Right lobe of liver (tissue), 6 donors: ENCODE data around the gene NME3. TPM values are rescaled to one million over a fixed set of nuclear protein-coding genes. Genes with fewer than 3 reads are reported as not detected.
A peak's percentile ranks its signal among the peaks of the same experiment; 100 is the strongest.

Experiments
- ATAC-seq, 4 donors: fragments of 200-7000 bp; cut with Tn5 transposase; one replicate each; pipeline ENCODE4 v1.9.1; 2020; ENCODE audit warnings: mild to moderate bottlenecking in 4 of 4, moderate library complexity in 4 of 4
- DNase-seq, 3 donors: peaks; one replicate each; pipeline ENCODE4 v3.0.0-alpha.2; 2020
- H3K27ac ChIP-seq, 3 donors: fragments of 200-600 bp; one replicate each; pipeline ENCODE4 v1.8.0; 2022
- H3K27me3 ChIP-seq, 2 donors: fragments of 200-600 bp; one replicate each; pipeline ENCODE4 v1.8.0; 2022
- H3K36me3 ChIP-seq, 4 donors: fragments of 200-600 bp; sonication (generic) in 1 of 4; one replicate each; pipeline versions ENCODE4 v1.5.1 to v1.8.0; 2017 to 2022; ENCODE audit warnings: control low read depth in 1 of 4
- H3K4me1 ChIP-seq, 4 donors: fragments of 200-600 bp; sonication (generic) in 1 of 4; one replicate each; pipeline versions ENCODE4 v1.5.1 to v1.8.0; 2017 to 2022; ENCODE audit warnings: control low read depth in 1 of 4
- H3K4me3 ChIP-seq, 3 donors: fragments of 200-600 bp; one replicate each; pipeline ENCODE4 v1.8.0; 2022
- H3K9me3 ChIP-seq, 4 donors: fragments of 200-600 bp; sonication (generic) in 1 of 4; one replicate each; pipeline versions ENCODE4 v1.5.1 to v1.8.0; 2017 to 2022; ENCODE audit warnings: control low read depth in 1 of 4
- CTCF ChIP-seq, 4 donors: fragments of 200-600 bp in 3 of 4; fragments of 450-650 bp in 1 of 4; IDR thresholded peaks; one replicate each; pipeline versions ENCODE4 v1.5.1 to v1.8.0; 2016 to 2022; ENCODE audit warnings: antibody characterized with exemption in 4 of 4, mild to moderate bottlenecking in 2 of 4
- POLR2A ChIP-seq: fragments of 450-650 bp; IDR thresholded peaks from one replicate; pipeline ENCODE4 v1.6.1; 2017; ENCODE audit warnings: antibody characterized with exemption, mild to moderate bottlenecking
- WGBS: methylation state at CpG from one replicate; pipeline ENCODE4 v1.1.6; 2018; ENCODE audit warnings: low coverage, low lambda C conversion rate; ENCODE audit not compliant: insufficient coverage; ENCODE audit errors: missing lambda C conversion rate; 5-methylcytosine and 5-hydroxymethylcytosine counted together
- intact Hi-C, 2 donors: fragments of 100-400 bp; cut with DNase I; formaldehyde crosslinking; loops; one replicate each; pipeline versions ENCODE4 v1.11.2 to v1.14.1; 2022
- total RNA-seq, 6 experiments: library from RNA; depleted of rRNA in 2 of 6; stranded (reverse); fragments of >200 nt in 2 of 6; fragmentation: NEBNext Ultra II Directional in 3 of 6; extraction: Animal tissue kit (Norgen Biotek cat#: 25700) in 3 of 6; gene quantifications; one replicate each; pipeline versions ENCODE4 v1.1.0 to v1.2.4, GENCODE V29; 2016 to 2023
- donor health status: DM: no; HTN: yes; CAD: no.
- donor health status: DM: no; HTN: no; CAD: no.
- donor health status: DM: no; HTN: no; CAD: no.
- donor health status: DM: no; HTN: yes; CAD: no.
- donor health status: DM: no; HTN: yes; CAD: no.

The NME3 gene
- total RNA-seq, 6 experiments from 2014 or later, result 17.9 to 36.1 (median 23.2) TPM

- Histone ChIP-seq H3K27ac (no peak overlapping the region), H3K4me1 (no peaks in the 10 kb centered on the region), H3K4me3 (no peak overlapping the region), H3K27me3 (no peaks in the 10 kb centered on the region), H3K9me3 (no peaks in the 10 kb centered on the region), H3K36me3 (peaks cover 0 to 35% (median 6%) of the 10 kb centered on the region in 4 donors)
- intact Hi-C loops, result no loop called here
- DNase-seq (no peak), ATAC-seq (no peak)
- TF ChIP-seq CTCF (IDR thresholded peaks at IDR 0.05) (no peak), POLR2A (no peak)
- WGBS, result 87% methylated on average over 9 of the region's 15 CpGs
These were observed 10.4 kb downstream of the NME3 start for GRCh38 chr16:1760911-1761310.

- DNase-seq (peak in 2 of 3 donors; percentile 39 to 52), ATAC-seq (no peak)
- no peaks in the 10 kb centered on the region for H3K27me3 ChIP-seq
- no peaks in the 10 kb centered on the region for H3K4me1 ChIP-seq
- no CpG with 5 or more reads among the region's 21 CpGs for WGBS
- intact Hi-C loops, result no loop called here
- no peak overlapping the region for H3K4me3 ChIP-seq
- TF ChIP-seq CTCF (IDR thresholded peaks at IDR 0.05) (no peak), POLR2A (no peak)
- no peak overlapping the region for H3K27ac ChIP-seq
- peaks cover 0 to 27% (median 4%) of the 10 kb centered on the region in 4 donors for H3K36me3 ChIP-seq
- no peaks in the 10 kb centered on the region for H3K9me3 ChIP-seq
These were observed 11.8 kb downstream of the NME3 start for GRCh38 chr16:1759511-1759910.

GRCh38 chr16:1758923-1759322, 12.4 kb downstream of the NME3 start:
- no peak for TF ChIP-seq POLR2A
- TF ChIP-seq CTCF (IDR thresholded peaks at IDR 0.05), result no peak
- Histone ChIP-seq H3K4me1 (no peaks in the 10 kb centered on the region), H3K27me3 (no peaks in the 10 kb centered on the region), H3K4me3 (no peak overlapping the region), H3K9me3 (no peaks in the 10 kb centered on the region), H3K27ac (no peak overlapping the region), H3K36me3 (peaks cover 0 to 24% (median 4%) of the 10 kb centered on the region in 4 donors)
- intact Hi-C loops, result no loop called here
- DNase-seq (no peak), ATAC-seq (no peak)
- 60% methylated on average over 1 of the region's 18 CpGs for WGBS

GRCh38 chr16:1757714-1758461, 13.5 kb downstream of the NME3 start:
- no peak for ATAC-seq
- Histone ChIP-seq H3K9me3 (no peaks in the 10 kb centered on the region), H3K36me3 (peaks cover 0 to 19% (median 4%) of the 10 kb centered on the region in 4 donors), H3K4me1 (no peaks in the 10 kb centered on the region), H3K4me3 (no peak overlapping the region), H3K27me3 (no peaks in the 10 kb centered on the region), H3K27ac (no peak overlapping the region)
- 92% methylated on average over 17 of the region's 37 CpGs for WGBS
- DNase-seq, result no peak
- intact Hi-C loops, result no loop called here
- TF ChIP-seq POLR2A (no peak), CTCF (IDR thresholded peaks at IDR 0.05) (no peak)
